Measurements from ENCODE around the gene IFT81. TPM values are rescaled to one million over a fixed set of nuclear protein-coding genes. Genes with fewer than 3 reads are reported as not detected.

The IFT81 gene
- total and polyA plus RNA-seq, 2 donors (not counting 1 experiment from before 2014, with no cell fraction given) = 0.43 to 6.8 TPM

- ATAC-seq (ENCODE audit: low read depth) = no peak
- ChIA-PET POLR2A (no interaction called here), CTCF (interaction anchor here (1.1 kb wide), 1 partner anchor 10 kb away, joined by 5 read pairs; no protein-coding TSS in a partner anchor)
- no peaks in the 10 kb centered on the region for H3K27me3 ChIP-seq (replicated peaks in 1 of 4; ENCODE audit: control extremely low read depth in 1 of 4, control insufficient read depth in 3 of 4, insufficient read depth in 4 of 4, low read length in 3 of 4)
- H3K4me3 ChIP-seq (ENCODE audit: control extremely low read depth in 1 of 5, extremely low read depth in 1 of 5, insufficient read depth in 1 of 5, low read depth in 2 of 5, low read length in 4 of 5) = no peak overlapping the region
- DNase-seq = no peak
- H3K9ac ChIP-seq (ENCODE audit: low read length) = no peak overlapping the region
- H3K79me2 ChIP-seq (ENCODE audit: control insufficient read depth, insufficient read depth, low read length) = no peaks in the 10 kb centered on the region
- no peaks in the 10 kb centered on the region for H3K9me3 ChIP-seq (ENCODE audit: control extremely low read depth in 1 of 3, control insufficient read depth in 2 of 3, insufficient read depth in 1 of 3, low read length in 2 of 3)
- 92% methylated on average over 2 of the region's 4 CpGs for WGBS (ENCODE audit: insufficient coverage)
- no peak overlapping the region for H3K27ac ChIP-seq (ENCODE audit: low read length in 2 of 2)
- no peak overlapping the region for H3K27ac Mint-ChIP-seq
- no peaks in the 10 kb centered on the region for H4K20me1 ChIP-seq (ENCODE audit: control insufficient read depth, insufficient read depth, low read length, poor library complexity, severe bottlenecking)
- H3K4me1 ChIP-seq (ENCODE audit: control insufficient read depth in 2 of 2, insufficient read depth in 2 of 2, low read length in 2 of 2) = peaks cover 0 to 3% of the 10 kb centered on the region in 2 donors
- no peaks in the 10 kb centered on the region for H3K9me3 Mint-ChIP-seq (ENCODE audit: insufficient read depth)
- H3K4me1 Mint-ChIP-seq = peaks cover 4% of the 10 kb centered on the region
- no peaks in the 10 kb centered on the region for H3K36me3 ChIP-seq (replicated peaks in 1 of 2; ENCODE audit: control extremely low read depth in 1 of 2, control insufficient read depth in 1 of 2, extremely low read depth in 1 of 2, insufficient read depth in 2 of 2, low read length in 1 of 2)
- no peak overlapping the region for H2AFZ ChIP-seq (ENCODE audit: insufficient read depth, low read depth, low read length, poor library complexity, severe bottlenecking)
- intact Hi-C loops (cut with micrococcal nuclease) = no loop called here
- peaks cover 7% of the 10 kb centered on the region for H3K27me3 Mint-ChIP-seq
- H3K4me2 ChIP-seq (replicated peaks; ENCODE audit: low read depth, low read length, poor library complexity, severe bottlenecking) = no peak overlapping the region
- no peak overlapping the region for H3K4me3 Mint-ChIP-seq
- TF ChIP-seq EZH2 (IDR thresholded peaks at IDR 0.05; ENCODE audit: borderline replicate concordance, insufficient read depth, low read depth, low read length, poor library complexity, severe bottlenecking) (no peak), CTCF (IDR thresholded peaks at IDR 0.05) (no peak)
Observed at GRCh38 chr12:110111476-110112334, 12.5 kb upstream of the IFT81 start.

- POLR2A ChIA-PET = no interaction called here
Observed at GRCh38 chr12:110112335-110112660, 11.9 kb upstream of the IFT81 start.

More at GRCh38 chr12:110112335-110112660, 11.9 kb upstream of the IFT81 start:
- no peaks in the 10 kb centered on the region for H3K36me3 ChIP-seq (replicated peaks in 1 of 2; ENCODE audit: control extremely low read depth in 1 of 2, control insufficient read depth in 1 of 2, extremely low read depth in 1 of 2, insufficient read depth in 2 of 2, low read length in 1 of 2)
- H3K9ac ChIP-seq (ENCODE audit: low read length) = no peak overlapping the region
- intact Hi-C loops (cut with micrococcal nuclease) = no loop called here
- H3K4me3 ChIP-seq (ENCODE audit: control extremely low read depth in 1 of 5, extremely low read depth in 1 of 5, insufficient read depth in 1 of 5, low read depth in 2 of 5, low read length in 4 of 5) = no peak overlapping the region
- no peak overlapping the region for H3K4me2 ChIP-seq (replicated peaks; ENCODE audit: low read depth, low read length, poor library complexity, severe bottlenecking)
- no peaks in the 10 kb centered on the region for H3K9me3 ChIP-seq (ENCODE audit: control extremely low read depth in 1 of 3, control insufficient read depth in 2 of 3, insufficient read depth in 1 of 3, low read length in 2 of 3)
- Mint-ChIP-seq H3K27me3 (peaks cover 7% of the 10 kb centered on the region), H3K4me1 (peaks cover 4% of the 10 kb centered on the region), H3K4me3 (no peak overlapping the region), H3K9me3 (ENCODE audit: insufficient read depth) (no peaks in the 10 kb centered on the region), H3K27ac (no peak overlapping the region)
- H3K27ac ChIP-seq (ENCODE audit: low read length in 2 of 2) = no peak overlapping the region
- no peaks in the 10 kb centered on the region for H3K79me2 ChIP-seq (ENCODE audit: control insufficient read depth, insufficient read depth, low read length)
- ATAC-seq (ENCODE audit: low read depth) (no peak), DNase-seq (no peak)
- H3K4me1 ChIP-seq (ENCODE audit: control insufficient read depth in 2 of 2, insufficient read depth in 2 of 2, low read length in 2 of 2) = peaks cover 0 to 3% of the 10 kb centered on the region in 2 donors
- TF ChIP-seq CTCF (IDR thresholded peaks at IDR 0.05) (no peak), EZH2 (IDR thresholded peaks at IDR 0.05; ENCODE audit: borderline replicate concordance, insufficient read depth, low read depth, low read length, poor library complexity, severe bottlenecking) (no peak)
- H2AFZ ChIP-seq (ENCODE audit: insufficient read depth, low read depth, low read length, poor library complexity, severe bottlenecking) = no peak overlapping the region
- CTCF ChIA-PET = interaction anchor here (1.1 kb wide), 1 partner anchor 11 kb away, joined by 5 read pairs; no protein-coding TSS in a partner anchor
- 100% methylated on average over 2 of the region's 6 CpGs for WGBS (ENCODE audit: insufficient coverage)
- no peaks in the 10 kb centered on the region for H3K27me3 ChIP-seq (replicated peaks in 1 of 4; ENCODE audit: control extremely low read depth in 1 of 4, control insufficient read depth in 3 of 4, insufficient read depth in 4 of 4, low read length in 3 of 4)
- H4K20me1 ChIP-seq (ENCODE audit: control insufficient read depth, insufficient read depth, low read length, poor library complexity, severe bottlenecking) = no peaks in the 10 kb centered on the region

Data from B cell (primary cell).